Coronary artery (tissue), 2 donors: ENCODE data around the gene PPIP5K2.

Experiments
- DNase-seq: peaks from one replicate; pipeline ENCODE4 v3.0.0-alpha.2; 2017; ENCODE audit warnings: low spot score
- H3K27ac ChIP-seq, 2 donors: fragments of 200-600 bp; sonication (generic); one replicate each; pipeline ENCODE4 v1.5.1; 2016 to 2019
- H3K4me3 ChIP-seq: fragments of 200-600 bp; sonication (generic); 2 replicates; pipeline ENCODE4 v1.5.1; 2016; ENCODE audit warnings: mild to moderate bottlenecking, moderate library complexity
- TF ChIP-seq, protein P1 (sequence below): fragments of 200-600 bp; sonication (generic); IDR thresholded peaks from one replicate; pipeline ENCODE4 v1.5.1; 2019; ENCODE audit warnings: antibody characterized with exemption

PPIP5K2 gene

DNA sequence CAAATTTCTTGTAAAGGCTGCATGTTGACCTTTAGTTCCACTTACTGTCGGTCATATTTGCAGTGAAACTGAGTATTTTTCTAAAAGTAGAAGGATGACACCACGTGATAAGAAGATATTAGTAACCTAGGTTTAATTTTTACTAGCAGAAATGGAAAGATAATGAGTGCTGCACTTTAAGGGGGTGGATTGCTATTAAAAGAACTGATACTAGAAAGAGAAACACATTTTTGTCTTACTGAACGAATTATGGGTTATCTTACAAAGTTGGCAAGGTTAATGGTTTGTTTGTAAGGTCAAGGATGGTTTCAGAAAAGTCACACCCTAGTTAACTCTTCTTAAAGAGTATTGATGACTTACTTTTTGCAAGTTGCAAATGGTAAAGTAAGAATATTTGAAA lies 140.8 kb downstream of the PPIP5K2 start:
- no peak for DNase-seq
- TF ChIP-seq, protein P1, sequence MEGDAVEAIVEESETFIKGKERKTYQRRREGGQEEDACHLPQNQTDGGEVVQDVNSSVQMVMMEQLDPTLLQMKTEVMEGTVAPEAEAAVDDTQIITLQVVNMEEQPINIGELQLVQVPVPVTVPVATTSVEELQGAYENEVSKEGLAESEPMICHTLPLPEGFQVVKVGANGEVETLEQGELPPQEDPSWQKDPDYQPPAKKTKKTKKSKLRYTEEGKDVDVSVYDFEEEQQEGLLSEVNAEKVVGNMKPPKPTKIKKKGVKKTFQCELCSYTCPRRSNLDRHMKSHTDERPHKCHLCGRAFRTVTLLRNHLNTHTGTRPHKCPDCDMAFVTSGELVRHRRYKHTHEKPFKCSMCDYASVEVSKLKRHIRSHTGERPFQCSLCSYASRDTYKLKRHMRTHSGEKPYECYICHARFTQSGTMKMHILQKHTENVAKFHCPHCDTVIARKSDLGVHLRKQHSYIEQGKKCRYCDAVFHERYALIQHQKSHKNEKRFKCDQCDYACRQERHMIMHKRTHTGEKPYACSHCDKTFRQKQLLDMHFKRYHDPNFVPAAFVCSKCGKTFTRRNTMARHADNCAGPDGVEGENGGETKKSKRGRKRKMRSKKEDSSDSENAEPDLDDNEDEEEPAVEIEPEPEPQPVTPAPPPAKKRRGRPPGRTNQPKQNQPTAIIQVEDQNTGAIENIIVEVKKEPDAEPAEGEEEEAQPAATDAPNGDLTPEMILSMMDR: no peak
- Histone ChIP-seq H3K4me3 (no peak overlapping the region), H3K27ac (no peak overlapping the region)
